GM18498 (cell line): ENCODE data around the gene SHANK1.

Source experiments
- ATAC-seq: cut with Tn5 transposase; IDR thresholded peaks from one replicate; pipeline ENCODE4 v1.9.1; 2021; ENCODE audit warnings: mild to moderate bottlenecking, moderate library complexity; ENCODE audit not compliant: unreplicated experiment

Gene SHANK1

GRCh38 chr19:50662651-50663481, 56.7 kb downstream of the SHANK1 start:
- ATAC-seq = no peak

GRCh38 chr19:50661766-50662650, 57.6 kb downstream of the SHANK1 start:
- ATAC-seq = no peak

GRCh38 chr19:50661023-50661422, 58.6 kb downstream of the SHANK1 start:
- no peak for ATAC-seq

DNA sequence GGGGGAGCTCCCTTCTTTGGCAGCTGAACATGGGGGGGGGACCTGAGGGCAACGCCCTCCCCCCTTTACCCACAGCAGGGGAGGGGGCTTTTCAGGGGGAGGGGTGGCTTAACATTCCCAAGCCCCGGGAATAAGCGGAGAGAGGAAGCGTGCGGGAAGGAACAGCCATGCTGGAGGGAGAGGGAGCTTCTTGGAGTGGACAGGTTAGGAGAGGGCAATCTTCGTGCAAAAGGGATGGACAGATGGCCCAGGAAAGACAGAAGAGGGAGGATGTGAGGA, 59.6 kb downstream of the SHANK1 start:
- no peak for ATAC-seq

- no peak for ATAC-seq
Observed at GRCh38 chr19:50659318-50660087, 60.1 kb downstream of the SHANK1 start.

DNA sequence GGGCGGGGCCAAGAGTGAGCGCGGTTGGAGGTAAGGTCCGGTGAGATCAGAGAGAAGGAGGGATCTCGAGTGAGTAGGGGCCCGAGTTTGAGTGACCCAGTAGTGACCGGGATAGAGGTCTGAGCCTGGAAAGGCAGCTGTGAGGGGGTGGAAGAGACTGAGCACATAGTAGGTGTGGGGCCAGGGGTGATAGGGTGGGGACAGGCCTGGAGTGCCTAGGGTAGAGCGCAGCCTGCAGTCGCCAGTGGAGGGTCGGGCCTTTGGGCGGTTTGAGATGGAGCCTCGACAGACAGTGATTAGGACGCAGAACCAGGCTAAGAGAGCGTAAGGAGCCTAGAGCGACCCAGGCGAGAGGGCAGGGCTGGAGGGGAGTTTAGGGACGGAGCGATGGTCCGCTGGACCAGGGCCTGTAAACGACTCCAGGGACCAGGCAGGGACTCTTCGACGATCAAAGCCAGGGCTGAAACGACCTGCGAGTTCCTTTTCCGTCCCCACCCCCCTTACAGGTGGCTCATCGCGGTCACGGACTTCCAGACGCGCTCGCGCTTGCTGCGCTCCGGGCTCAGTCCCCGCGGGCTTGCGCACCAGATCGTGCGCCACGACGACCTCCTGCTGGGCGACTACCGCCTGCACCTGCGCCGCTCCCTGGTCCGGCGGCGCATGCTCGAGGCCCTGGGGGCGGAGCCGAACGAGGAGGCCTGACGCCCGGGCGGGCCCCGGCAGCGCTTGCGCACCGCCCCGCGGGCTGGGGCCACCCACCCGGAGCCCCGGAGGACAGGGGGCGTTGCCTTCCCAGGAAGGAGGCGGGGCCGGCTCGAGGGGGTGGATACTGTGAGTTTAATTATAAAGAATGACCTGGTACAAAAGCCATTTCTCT, 60.9 kb downstream of the SHANK1 start:
- ATAC-seq = no peak

- ATAC-seq = peak; percentile 58
Observed at GRCh38 chr19:50657712-50658440, 61.7 kb downstream of the SHANK1 start.

DNA sequence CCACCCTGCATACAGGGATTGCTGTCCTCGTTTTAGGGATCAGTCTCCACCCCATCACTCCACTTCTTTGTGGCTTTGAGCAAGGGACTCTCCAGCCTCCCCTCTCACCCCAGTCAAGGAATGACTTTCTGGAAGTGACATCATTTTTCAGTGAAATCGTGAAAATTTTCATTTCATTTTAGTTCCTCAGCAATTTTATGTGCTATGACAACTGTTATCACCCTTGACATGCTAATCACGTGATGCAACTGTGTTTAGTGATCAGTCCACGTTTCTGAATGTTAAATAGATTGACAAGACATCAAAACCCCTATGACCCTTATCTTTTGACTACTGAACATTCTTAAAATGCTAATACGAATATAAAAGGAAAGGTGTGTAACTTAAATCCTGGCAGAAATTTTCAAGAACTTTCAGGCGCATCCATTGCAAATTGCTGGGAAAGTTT, 62.4 kb downstream of the SHANK1 start:
- ATAC-seq = no peak

DNA sequence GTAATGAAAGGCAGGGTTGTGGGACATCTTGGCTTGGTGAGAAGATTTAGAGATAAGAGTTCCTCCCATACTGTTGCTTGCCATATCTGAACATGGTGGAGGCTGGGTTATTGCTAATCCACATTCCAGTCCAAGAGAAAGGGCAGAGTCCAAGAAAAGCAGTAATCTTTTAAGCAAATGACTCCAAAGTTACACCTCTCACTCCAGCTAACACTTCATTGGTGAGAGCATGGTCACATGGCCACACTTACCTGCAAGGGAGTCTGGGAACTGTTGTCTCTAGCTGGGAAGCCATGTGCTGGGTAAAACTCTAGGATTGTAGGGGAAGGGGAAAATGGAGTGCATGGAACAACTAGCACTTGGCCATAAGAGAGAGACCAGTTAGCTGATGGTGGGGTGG, 64.7 kb downstream of the SHANK1 start:
- no peak for ATAC-seq

- ATAC-seq = no peak
Observed at GRCh38 chr19:50652722-50653121, 66.9 kb downstream of the SHANK1 start.

DNA sequence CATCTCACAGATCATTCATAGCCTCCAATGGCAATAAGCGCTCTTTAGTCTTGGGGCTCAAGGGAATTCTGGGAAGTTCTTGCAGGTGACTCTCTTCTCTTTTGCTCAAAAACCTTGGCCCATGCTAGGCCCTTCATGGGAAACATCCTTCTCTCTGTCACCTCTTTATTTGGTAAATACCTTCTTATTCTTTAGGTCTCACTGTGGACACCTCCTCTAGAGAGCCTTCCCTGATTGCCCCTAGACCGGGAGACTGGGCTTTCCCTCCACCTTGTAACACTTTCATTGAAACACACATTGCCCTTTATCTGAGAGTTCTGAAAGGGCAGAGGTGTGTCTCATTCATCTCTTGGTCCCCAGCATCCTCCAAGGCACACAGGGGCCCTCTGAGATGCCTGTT, 68.4 kb downstream of the SHANK1 start:
- ATAC-seq = no peak

DNA sequence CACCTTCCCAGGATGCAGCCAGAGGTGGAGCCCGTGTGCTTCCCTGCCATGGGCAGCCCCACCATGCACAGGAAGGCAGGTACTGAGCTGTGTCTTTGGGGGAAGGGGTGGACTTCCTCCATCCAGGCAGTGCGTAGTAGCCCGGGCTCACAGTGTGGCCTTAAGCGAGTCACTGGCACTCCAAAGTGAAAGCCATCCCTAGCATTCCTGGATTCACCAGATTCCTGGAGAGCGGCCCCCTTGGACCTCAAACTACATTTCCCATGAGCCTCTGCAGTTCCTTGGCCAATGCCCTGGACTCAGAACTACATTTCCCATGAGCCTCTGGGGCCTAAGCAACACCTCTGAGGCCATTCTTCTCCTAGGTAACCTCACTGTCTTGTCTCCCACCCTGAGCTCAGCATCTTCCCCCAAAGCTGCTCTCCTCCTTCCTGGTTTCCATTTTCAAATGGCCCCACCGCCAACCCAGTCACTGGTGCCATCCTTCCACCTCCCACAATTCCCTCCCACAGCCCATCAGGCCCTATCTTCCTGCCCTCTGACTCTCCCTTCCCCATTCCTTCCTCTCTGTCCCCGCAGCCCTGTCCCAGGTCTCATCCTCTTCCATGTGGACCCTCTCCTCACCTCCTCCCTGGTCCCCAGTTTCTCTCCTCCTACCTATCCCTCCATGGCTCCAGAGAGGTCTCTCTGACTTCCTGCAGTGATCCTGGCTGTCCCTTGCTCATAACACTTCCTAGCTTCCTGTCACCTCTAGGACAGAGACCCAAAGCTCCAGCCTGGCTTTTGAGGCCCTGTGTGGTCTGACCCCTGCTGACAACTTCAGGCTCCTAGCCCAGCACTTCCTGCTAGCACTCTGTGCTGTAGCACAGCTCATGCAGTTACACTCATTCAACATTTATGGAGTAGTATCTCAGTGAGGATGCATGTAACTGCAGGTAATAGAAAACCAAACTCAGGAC, 69.9 kb downstream of the SHANK1 start, which contains the start of gene C19orf81:
Gene C19orf81, plus strand, starts transcription at position 13 of the 959 bp plus-strand sequence. Its CDS starts 0 bp downstream, at position 13.
- ATAC-seq = no peak

DNA sequence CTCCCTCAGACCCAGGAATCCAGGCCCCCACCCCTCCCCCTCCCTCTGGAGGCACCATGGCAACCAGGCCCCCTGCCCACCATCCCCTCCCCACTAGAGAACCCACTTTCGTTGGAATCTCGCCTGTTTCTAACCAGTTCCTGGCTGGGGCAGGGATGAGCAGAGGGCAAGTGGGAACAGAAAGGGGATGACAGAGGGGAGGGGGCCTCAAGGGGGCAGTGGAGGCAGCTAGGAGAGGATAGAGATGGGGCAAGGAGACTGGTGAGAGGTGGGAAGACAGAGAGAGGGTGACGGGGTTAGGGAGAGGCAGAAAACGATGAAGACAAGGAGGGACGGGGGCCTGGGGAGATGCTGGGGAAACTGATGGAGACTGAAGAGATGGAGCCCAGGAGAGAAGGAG, 70.9 kb downstream of the SHANK1 start:
- ATAC-seq = no peak

DNA sequence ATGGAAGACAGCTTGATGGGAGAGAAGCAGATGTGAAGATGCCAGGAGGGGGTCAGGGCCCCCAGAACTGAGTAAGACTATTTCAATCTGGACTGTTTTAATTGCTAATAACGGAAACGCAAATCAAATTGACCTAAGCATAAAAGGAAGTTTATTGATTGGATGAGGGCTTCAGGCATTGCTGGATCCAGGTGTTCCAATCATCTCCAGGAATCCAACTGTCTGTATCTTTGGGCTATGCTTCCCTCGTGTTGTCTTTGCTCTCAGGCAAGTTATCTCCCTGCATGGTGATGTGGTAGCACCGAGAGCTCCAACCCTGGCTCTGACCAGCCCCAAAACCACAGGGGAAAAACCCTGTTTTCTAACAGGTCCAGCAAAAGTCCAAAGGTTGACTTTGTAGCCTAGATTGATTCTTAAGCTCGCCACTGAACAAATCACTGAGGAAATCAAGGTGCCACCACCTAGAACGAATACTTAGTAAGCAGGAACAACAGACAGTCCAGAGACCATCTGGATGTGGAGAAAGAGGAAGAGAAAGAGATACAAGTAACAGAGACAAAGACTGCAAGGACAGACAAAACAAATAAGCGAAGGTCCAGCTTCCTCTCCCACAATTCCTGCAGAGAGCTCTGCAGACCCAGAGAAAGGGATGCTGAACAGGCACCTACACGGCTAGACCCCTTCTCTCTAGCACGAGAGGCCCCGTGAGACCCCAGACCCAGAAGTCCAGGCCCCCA, 71.6 kb downstream of the SHANK1 start:
- no peak for ATAC-seq

DNA sequence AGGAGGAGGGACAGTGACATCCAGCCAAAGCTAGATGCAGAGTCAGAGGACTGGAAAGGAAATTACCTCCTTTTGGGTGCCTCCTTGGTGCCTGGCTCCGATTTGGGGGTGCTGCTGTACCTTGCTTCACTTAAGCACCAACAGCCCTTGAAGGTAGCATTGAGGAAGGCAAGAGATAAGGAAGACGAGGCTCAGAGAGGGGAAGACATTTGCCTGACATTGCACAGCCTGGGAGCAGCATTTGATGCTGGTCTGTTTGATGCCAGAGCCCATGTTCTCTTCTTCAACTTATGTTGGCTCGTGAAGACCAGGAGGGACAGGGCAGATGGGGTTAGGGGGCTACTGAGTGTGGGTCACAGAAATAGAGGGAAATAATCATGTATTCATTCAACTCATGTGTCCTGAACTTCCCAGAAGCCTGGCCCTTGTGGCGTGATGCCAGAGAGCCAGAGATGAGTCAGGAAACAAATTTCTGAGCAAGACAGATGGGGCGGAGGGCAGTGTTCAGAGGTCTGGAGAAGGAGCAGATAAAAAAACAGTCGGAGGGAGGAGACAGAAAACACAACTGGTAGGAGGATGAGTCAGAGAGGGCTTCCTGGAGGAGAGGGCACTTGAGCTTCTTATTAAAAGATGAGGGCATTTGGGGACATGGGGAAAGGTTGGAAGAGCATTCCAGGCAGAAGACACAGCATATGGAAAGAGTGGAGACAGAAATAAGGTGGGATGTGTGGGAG, 73.4 kb downstream of the SHANK1 start:
- ATAC-seq = no peak

- no peak for ATAC-seq
Observed at GRCh38 chr19:50645107-50645506, 74.5 kb downstream of the SHANK1 start.

DNA sequence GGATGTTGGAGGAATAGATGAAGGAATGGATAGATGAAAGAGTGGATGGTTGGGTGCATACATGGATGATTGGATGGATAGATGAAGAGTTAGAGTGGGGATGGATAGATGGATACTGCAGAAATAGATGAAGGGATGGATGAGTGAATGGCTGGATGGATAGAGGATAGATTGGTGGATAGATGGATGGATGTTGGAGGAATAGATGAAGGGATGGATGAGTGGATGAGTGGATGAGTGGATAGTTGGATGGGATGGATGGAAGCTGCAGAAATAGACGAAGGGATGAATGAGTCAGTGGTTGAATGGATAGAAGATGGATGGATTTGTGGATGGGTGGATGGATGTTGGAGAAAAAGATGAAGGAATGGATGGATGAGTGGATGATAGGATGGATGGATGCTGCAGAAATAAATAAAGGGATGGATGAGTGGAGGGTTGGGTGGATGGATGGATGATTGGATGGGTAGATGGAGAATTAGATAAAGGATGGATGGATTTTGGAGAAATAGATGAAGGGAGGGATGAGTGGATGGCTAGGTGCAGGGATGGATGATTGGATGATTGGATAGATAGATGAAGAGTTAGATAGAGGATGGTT, 75.2 kb downstream of the SHANK1 start:
- ATAC-seq = no peak
